ENCODE results near the gene IFT43. TPM values are rescaled to one million over a fixed set of nuclear protein-coding genes. Genes with fewer than 3 reads are reported as not detected.

IFT43 gene
- total and polyA plus RNA-seq, 10 of the 15 experiments (the other 5 are each of a cell fraction or from before 2014, with no cell fraction given) = 8.2 to 24.8 (median 14.0) TPM

DNA sequence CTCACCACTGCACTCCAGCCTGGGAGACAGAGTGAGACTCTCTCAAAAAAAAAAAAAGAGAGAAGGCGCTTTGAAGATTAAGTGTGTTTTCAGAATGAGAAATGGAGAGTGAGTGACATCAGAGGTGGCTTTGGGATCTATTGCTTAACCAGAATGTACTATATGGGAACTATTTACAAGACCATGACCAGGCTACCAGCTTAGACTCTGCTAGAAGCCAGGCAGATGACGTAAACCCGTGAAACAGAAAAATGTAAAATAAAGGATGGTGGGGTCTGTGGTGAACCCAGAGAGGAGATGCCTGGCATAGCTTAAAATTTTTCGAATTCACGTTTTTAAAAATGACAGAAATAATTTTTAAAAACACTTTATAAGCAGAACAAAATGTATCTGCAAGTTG lies 82.0 kb downstream of the IFT43 start:
- no TSS peak for BruUV-seq (replicated peaks)

DNA sequence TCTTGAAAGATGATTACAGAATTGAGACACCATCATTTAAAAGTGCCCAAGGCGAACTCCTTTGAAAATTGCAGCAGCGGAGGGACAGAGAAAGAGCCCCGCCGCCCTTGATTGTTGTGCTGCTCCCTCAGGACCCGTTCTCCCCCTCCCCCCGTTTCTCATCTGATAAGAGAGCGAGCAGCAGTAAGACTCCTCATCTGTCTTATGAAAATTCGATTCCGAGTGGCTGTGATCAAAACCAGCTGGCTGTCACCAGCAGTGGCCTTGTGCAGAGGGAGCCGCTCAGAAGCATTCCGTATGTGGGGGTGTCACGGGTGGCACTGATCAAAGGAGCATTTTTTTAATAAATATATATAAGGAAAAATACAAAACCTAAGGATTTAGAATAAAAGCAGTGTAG lies 88.2 kb downstream of the IFT43 start:
- DNase-seq (ENCODE audit: low read depth, low spot score) (no peak), ATAC-seq (no peak), FAIRE-seq (no peak)
- Histone ChIP-seq H3K79me2 (ENCODE audit: control insufficient read depth, insufficient read depth, low read length) (no peaks in the 10 kb centered on the region), H3K4me1 (ENCODE audit: control insufficient read depth, insufficient read depth, low read length) (no peaks in the 10 kb centered on the region), H3K36me3 (ENCODE audit: control insufficient read depth in 2 of 2, insufficient read depth in 2 of 2, low read length in 1 of 2) (no peaks in the 10 kb centered on the region), H3K4me2 (ENCODE audit: control insufficient read depth, insufficient read depth) (no peak overlapping the region), H3K27me3 (replicated peaks in 1 of 2; ENCODE audit: control insufficient read depth in 2 of 2, insufficient read depth in 2 of 2, low read length in 1 of 2) (no peaks in the 10 kb centered on the region), H3K9me3 (replicated peaks; ENCODE audit: control insufficient read depth, insufficient read depth, low read length) (no peaks in the 10 kb centered on the region), H2AFZ (ENCODE audit: control insufficient read depth, low read depth, low read length) (no peak overlapping the region), H3K9ac (ENCODE audit: control insufficient read depth, insufficient read depth, low read length) (no peak overlapping the region), H3K4me3 (no peak overlapping the region), H4K20me1 (ENCODE audit: control insufficient read depth, insufficient read depth) (no peaks in the 10 kb centered on the region), H3K27ac (ENCODE audit: control insufficient read depth, insufficient read depth) (no peak overlapping the region)
- POLR2A ChIA-PET = no interaction called here
- 63% methylated on average over 12 of the region's 12 CpGs for WGBS (ENCODE audit: insufficient coverage, insufficient replicate concordance, low lambda C conversion rate, missing lambda C conversion rate)
- RAD21 ChIA-PET (ENCODE audit: unreplicated experiment) = no interaction called here
- no peak for TF ChIP-seq EED (IDR thresholded peaks at IDR 0.05; ENCODE audit: low read depth)
- no peak for TF ChIP-seq MEF2B (IDR thresholded peaks at IDR 0.05; ENCODE audit: partially characterized antibody, poor library complexity, severe bottlenecking)
- no peak for TF ChIP-seq HDAC6 (IDR thresholded peaks at IDR 0.05; ENCODE audit: unreplicated experiment)
- TF ChIP-seq RB1 (IDR thresholded peaks at IDR 0.05; ENCODE audit: borderline replicate concordance) = no peak
- TF ChIP-seq CREB1 (IDR thresholded peaks at IDR 0.05; ENCODE audit: low read depth) = no peak
- intact Hi-C loops (cut with micrococcal nuclease; ENCODE audit: unreplicated experiment) = no loop called here
- in situ Hi-C loops (cut with MboI) = no loop called here
- CTCF ChIA-PET = no interaction called here
- no TSS peak for BruUV-seq (replicated peaks)
- SMC1A ChIA-PET (ENCODE audit: uncharacterized antibody, unreplicated experiment) = no interaction called here

More for the DNA sequence above, 82.0 kb downstream of the IFT43 start:
- CTCF ChIA-PET = interaction anchor here (1.0 to 1.3 kb wide), 4 partner anchors 114 to 291 kb away, joined by 3 to 4 read pairs (median 3); no protein-coding TSS in a partner anchor
- Histone ChIP-seq H4K20me1 (ENCODE audit: control insufficient read depth, insufficient read depth) (no peaks in the 10 kb centered on the region), H2AFZ (ENCODE audit: control insufficient read depth, low read depth, low read length) (no peak overlapping the region), H3K36me3 (ENCODE audit: control insufficient read depth in 2 of 2, insufficient read depth in 2 of 2, low read length in 1 of 2) (no peaks in the 10 kb centered on the region), H3K9ac (ENCODE audit: control insufficient read depth, insufficient read depth, low read length) (no peak overlapping the region), H3K79me2 (ENCODE audit: control insufficient read depth, insufficient read depth, low read length) (no peaks in the 10 kb centered on the region), H3K27ac (ENCODE audit: control insufficient read depth, insufficient read depth) (no peak overlapping the region), H3K4me3 (no peak overlapping the region), H3K4me1 (ENCODE audit: control insufficient read depth, insufficient read depth, low read length) (no peaks in the 10 kb centered on the region), H3K9me3 (replicated peaks; ENCODE audit: control insufficient read depth, insufficient read depth, low read length) (peaks cover 2% of the 10 kb centered on the region; the same call in 2 of the 3 replicates), H3K27me3 (replicated peaks in 1 of 2; ENCODE audit: control insufficient read depth in 2 of 2, insufficient read depth in 2 of 2, low read length in 1 of 2) (no peaks in the 10 kb centered on the region), H3K4me2 (ENCODE audit: control insufficient read depth, insufficient read depth) (no peak overlapping the region)
- in situ Hi-C loops (cut with MboI) (no loop called here), intact Hi-C loops (cut with micrococcal nuclease; ENCODE audit: unreplicated experiment) (no loop called here)
- SMC1A ChIA-PET (ENCODE audit: uncharacterized antibody, unreplicated experiment) = no interaction called here
- TF ChIP-seq RBBP5 (conservative IDR thresholded peaks at IDR 0.05) = no peak
- TF ChIP-seq FOXK2 (IDR thresholded peaks at IDR 0.05) = no peak
- no peak for DNase-seq (ENCODE audit: low read depth, low spot score)
- no peak for ATAC-seq
- RAD21 ChIA-PET (ENCODE audit: unreplicated experiment) = interaction anchor here (0.6 kb wide), 1 partner anchor 371 kb away, joined by 3 read pairs; no protein-coding TSS in a partner anchor
- FAIRE-seq = no peak
- POLR2A ChIA-PET = no interaction called here
- WGBS (ENCODE audit: insufficient coverage, insufficient replicate concordance, low lambda C conversion rate, missing lambda C conversion rate) = 70% methylated on average over 5 of the region's 5 CpGs
